GM18861 (cell line): ENCODE data around the gene CCND1.
A peak's percentile ranks its signal among the peaks of the same experiment; 100 is the strongest.

Experiments used
- ATAC-seq: cut with Tn5 transposase; IDR thresholded peaks from one replicate; pipeline ENCODE4 v1.9.1; 2021; ENCODE audit not compliant: unreplicated experiment

The CCND1 gene

DNA sequence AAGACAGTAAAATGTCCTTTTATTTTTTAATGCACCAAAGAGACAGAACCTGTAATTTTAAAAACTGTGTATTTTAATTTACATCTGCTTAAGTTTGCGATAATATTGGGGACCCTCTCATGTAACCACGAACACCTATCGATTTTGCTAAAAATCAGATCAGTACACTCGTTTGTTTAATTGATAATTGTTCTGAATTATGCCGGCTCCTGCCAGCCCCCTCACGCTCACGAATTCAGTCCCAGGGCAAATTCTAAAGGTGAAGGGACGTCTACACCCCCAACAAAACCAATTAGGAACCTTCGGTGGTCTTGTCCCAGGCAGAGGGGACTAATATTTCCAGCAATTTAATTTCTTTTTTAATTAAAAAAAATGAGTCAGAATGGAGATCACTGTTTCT, 1.1 kb upstream of the CCND1 start:
- no peak for ATAC-seq

DNA sequence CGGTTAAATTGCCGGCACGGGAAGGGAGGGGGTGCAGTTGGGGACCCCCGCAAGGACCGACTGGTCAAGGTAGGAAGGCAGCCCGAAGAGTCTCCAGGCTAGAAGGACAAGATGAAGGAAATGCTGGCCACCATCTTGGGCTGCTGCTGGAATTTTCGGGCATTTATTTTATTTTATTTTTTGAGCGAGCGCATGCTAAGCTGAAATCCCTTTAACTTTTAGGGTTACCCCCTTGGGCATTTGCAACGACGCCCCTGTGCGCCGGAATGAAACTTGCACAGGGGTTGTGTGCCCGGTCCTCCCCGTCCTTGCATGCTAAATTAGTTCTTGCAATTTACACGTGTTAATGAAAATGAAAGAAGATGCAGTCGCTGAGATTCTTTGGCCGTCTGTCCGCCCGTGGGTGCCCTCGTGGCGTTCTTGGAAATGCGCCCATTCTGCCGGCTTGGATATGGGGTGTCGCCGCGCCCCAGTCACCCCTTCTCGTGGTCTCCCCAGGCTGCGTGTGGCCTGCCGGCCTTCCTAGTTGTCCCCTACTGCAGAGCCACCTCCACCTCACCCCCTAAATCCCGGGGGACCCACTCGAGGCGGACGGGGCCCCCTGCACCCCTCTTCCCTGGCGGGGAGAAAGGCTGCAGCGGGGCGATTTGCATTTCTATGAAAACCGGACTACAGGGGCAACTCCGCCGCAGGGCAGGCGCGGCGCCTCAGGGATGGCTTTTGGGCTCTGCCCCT, 529 bp upstream of the CCND1 start:
- no peak for ATAC-seq

DNA sequence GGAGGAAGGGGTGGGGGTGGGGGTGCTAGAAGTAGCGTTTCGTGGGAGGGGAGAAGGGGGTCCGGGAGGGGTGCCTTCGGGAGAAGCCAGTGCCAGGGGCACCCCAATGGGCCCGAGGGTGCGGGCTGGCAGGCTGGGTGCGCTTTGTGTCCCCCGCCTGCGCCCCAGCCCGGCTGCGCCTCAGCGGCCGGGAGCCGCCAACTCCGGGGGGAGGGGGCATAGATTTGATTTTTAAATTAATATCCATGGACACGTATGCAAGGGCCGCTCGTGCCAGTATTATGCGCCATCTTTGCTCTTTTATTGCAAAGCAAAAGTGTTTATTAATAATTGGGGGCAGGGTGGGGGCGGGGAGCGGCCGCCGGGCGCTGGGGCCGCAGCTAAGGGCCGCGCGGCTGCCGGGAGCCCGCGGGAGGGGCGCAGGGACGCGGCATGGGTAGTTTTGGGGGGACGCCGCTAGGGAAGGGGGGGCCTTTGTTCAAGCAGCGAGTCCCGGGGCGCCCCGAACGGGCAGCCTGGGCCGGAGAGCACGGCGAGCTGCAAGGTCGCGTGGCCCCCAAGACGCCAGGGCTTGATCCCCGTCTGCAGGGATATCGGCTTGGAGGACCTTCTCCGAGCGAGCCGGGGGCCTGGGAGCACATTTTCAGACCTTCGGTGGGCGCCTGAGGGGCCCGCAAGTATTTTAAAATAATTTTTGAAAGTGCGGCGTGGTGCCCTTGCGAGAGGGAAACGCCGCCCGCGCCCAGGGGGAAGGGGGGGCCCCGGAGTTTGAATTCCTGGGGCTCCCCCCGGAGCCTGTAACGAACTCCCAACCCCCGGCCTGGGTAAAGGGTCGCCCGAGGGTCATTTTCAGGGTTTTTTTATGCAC, 959 bp downstream of the CCND1 start:
- ATAC-seq = no peak

DNA sequence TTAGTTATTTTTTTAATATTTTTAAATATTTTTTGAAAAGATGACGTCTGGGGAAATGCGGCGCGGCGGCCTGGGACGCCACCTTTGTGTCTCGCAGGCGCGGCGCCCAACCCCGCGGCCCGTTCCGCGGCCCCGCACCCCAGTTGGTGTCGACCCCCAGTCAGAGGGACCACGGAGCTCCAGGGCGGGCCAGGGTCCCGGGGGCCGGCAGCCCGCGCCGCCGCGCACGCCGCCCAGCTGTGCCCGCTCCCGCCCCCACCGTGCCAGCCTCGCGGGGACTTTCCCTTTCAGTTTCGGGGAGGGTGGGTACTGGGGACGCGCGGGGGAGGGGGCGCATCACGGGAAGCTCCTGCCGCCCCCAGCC, 1.6 kb downstream of the CCND1 start:
- ATAC-seq = no peak

DNA sequence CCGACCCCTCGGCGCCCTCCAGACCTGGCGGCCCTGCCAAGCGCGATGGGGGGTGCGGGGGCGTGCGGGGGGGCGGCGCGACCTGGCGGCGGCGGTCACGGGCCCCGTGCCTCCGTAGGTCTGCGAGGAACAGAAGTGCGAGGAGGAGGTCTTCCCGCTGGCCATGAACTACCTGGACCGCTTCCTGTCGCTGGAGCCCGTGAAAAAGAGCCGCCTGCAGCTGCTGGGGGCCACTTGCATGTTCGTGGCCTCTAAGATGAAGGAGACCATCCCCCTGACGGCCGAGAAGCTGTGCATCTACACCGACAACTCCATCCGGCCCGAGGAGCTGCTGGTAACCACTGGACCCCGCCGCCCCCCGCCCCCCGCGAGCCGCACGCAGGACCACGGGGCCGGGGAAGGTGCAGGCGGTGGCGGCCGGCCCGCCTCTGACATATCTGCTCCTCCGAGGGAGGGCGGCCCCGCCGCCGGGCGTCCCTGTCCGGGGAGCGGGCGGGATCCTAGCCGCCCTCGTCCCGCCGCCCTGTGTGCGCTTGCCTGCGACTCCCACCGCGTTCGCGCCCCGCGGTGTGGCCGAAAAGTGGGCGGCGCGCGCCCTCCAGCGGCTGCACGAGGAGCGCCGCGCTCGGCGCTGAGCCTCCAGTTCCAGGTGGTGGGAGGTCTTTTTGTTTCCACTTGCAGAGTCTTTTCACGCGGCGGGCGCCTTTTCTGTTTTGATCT, 2.1 kb downstream of the CCND1 start:
- peak; percentile 47 for ATAC-seq

DNA sequence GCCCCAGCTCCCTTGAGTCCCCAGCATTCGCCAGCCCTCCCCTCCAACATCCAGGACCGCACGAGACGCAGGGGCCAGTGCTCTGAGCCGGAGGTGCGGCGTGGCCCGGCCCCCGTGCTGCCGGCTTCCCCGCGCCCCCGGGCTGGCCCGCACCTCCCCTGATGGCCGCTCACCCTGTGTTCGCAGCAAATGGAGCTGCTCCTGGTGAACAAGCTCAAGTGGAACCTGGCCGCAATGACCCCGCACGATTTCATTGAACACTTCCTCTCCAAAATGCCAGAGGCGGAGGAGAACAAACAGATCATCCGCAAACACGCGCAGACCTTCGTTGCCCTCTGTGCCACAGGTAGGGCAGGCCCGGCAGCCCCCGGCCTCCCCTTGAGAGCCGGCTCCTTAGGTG, 2.7 kb downstream of the CCND1 start:
- no peak for ATAC-seq

DNA sequence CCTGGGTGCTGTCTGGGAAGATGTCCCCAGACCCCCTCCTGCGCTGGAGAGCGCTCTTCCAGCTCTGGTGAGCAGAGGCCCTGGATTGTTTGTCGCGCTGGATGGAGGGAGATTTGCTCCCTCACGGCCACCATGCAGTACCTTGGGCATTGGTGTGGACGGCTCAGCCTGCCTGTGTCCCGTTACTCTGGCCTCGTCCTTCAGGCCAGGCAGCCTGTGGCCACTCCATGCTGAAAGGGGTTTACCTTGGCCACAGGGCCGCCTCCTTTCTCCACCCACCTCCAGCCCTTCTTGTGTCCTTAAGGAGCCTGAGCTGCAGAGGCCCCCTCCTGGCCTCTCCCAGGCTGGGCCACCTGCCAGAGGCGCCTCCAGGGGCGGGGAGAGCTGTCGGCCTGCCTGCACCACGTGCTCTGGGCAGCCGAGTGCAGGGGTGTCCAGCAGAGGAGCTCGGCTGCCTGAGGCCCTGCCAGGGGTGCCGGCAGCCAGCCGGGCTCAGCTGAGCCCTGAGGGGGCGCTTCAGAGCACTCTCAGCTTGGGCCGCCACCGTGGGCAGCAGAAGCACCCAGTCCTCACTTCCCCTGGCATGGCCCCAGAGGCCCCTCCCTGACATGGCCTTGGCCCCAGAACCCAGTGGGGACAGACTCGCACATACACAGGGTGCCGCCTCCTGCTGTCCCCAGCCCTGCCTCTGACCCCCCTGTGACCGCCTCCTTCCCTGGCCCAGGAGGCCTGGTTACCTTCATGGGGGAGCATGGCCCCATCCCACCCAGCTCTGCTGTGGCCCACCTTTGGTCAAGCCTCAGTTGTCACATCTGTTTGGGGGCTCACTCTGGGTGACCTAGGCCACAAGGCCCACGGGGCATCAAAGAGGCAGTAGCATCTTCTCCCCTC, 3.4 kb downstream of the CCND1 start:
- no peak for ATAC-seq

DNA sequence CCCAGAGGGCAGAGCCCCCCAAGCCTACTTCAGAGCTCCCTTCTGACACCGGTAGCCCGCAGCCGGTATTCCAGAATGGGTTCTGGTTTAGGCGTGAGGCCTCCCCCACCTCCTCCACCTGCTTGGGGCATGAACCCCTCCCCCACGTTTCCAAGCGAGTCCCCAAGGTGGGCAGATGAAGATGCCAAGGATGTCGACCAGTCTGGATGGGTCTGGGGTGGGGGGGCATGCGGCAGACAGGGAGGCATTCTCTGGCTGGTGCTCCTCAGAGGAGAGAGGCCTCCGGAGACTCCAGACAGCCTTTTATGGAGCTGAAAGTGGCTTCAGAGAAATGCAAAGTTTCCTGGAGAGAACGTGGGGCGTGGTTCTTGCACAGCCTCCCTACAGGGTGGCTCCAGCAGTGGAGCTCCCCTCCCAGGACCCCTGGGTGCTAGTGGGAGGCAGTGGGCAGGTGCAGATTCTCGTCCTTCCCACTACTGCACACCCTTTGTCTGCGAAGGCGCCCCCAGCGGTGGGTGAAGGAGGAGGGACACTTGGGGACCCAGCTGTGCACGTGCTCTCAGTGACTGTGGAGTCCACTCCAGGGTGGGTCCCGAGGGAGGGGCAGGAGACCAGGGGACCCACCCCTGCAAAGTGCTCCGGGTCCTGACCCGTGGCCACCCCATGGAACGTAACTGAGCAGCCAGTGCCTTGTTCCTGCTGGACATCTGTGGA, 4.2 kb downstream of the CCND1 start:
- ATAC-seq = no peak

DNA sequence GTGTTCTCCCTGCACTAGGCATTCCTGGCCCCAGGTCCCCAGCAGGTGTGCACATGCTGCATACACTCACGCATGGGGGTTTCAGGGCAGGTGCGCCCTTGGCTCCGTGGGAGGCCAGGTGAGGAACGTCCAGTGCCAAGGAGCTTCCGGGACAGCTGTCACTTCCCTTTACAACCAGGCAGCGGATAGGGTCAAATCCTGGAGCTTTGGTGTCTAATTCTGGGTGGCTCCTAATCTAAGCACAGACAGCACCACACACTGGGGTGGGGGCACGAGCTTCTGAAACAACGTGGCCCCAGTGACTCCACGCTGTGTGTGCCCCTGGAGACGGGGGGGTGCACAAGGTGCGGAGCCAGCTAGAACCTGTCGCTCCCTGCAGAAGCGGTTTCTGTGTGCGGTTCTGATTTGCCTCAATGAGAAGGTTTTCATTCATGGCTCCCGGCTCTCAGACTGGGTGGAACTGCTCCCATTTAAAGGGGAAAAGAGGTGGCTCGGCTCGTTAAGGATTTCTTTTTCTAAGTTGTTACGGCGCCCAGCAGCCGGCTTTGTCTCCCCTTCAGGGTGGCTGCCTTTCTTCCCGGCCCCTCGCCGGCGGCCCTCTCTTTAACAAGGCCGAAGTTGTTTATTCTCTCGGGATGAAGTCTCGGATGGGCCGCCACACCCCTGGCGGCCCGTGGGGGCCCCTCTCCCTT, 5.0 kb downstream of the CCND1 start:
- no peak for ATAC-seq

DNA sequence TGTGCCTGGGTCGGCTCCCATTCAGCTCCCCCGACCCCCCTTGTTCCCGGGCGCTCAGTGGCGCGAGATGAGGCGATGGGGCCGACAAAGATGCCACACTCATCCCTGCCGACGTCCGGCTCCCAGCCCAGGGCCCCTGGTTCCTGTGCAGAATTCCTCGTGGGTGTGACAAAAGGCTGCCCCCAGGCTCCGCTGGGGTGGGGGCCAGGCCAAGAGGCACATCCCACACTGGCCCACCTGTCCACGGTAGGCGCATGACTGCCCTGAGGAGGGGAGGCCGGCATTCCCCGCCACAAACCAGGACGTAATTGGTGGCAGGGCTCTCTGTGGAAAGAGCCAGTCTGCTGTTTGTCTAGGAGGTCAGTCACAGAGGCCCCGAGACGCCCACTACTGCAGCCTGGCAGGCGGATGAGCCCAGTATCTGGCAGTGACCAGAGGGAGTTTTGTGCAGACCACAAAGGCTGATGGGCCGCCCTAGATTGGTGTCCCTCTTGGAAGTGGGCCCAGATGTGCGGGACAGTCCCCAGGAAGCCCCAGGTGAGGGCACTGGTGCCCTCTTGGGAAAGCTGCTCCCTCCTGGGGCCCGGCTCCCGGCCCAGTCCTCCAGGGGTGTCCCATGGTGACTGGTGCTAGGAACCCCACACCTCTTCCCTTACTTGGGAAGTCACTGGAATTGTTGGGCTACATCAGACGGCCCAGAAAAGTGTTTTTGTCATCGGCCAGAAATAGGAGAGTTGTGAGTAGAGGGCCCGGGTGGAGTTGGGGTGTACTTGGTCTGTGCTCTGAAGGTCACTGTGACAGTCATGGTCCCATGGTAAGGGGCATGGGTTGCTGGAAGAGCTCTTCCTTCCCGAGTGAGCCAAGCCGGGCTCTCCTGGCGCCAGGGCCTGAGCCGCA, 5.8 kb downstream of the CCND1 start:
- no peak for ATAC-seq

DNA sequence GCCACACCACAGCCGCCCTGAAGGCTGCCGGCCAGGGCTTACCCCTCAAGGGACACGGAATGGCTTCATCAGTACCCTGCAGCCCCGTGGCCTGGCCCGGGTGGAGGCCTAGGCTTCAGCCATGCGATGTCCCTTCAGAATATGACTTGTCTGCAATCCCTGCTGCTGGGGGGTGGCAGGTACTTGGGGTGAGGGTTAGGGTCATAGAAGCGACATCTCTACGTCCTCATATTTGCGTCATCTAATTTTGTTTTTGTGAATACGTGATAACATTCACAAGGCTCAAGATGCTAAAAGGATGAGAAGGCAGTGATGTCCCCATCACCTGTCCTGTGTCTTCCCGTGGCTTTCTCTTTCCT, 6.4 kb downstream of the CCND1 start:
- ATAC-seq = no peak

DNA sequence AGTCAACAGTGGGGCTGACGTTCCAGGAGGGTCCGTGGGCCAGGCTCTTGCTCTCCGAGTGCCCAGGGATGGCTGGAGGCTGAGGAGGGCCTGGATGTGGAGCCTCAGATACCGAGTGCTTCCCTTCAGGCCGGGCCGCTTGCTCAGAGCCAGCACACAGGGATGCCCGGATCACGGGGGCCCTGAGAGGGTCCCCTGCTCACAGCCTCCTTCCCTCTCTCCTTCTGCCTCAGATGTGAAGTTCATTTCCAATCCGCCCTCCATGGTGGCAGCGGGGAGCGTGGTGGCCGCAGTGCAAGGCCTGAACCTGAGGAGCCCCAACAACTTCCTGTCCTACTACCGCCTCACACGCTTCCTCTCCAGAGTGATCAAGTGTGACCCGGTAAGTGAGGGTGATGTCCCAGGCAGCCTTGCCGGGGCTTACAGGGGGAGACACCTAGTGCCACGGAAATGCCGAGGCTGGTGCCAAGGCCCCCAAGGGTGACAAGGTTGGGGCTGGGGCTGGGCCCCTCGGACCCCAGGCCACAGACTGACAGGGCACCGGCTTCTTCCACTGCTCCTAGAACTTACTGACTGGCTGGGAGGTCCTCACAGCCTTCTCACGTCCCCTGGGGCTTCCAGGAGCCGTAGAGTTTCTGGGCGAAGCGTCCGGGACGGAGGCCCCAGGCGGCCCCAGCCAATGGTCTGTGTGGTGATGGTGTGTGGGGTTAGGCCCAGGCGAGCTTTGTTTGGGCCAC, 7.0 kb downstream of the CCND1 start:
- ATAC-seq = no peak

DNA sequence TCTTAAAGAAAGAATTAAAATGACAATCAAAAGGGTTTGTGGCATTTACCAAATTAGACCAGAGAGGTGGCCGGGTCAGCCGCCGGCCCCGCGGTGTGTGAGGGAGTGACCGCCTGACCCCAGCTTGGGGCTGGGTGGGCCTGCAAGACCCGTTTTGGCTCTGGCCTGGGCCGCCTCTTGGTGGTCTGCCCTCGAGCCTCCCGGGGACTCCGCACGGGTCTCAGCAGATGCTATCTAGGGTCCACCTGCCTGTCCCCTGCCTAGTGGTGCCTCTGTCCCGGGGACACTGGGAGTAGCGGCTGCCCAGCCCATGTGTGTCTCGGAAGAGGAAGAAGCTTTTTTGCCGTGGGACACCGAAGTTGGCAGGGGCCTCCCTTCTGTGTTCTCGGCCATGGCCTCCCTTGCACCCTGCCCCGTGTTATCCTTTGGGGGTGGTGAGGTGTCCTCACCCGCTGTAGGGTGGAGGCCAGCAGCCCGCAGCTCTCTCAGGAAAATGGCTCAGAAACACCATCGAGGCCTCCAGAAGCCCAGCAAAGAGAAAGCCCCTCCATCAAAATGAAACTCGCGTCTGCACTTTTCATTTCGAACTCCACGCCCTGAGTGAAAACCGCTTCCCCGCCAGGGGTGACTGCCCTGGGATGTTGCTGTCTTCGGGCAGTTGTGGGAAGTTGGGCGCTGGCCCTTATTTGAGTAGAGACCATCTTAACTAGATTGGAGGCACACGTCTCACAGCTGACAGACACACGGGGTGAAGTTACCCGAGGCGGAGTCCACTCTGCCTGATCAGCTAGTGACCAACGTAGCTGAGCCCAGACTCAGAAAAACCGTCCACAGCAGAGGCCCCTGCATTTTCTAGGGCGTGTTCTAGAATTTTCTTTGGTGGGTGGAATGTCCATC, 8.0 kb downstream of the CCND1 start:
- no peak for ATAC-seq

DNA sequence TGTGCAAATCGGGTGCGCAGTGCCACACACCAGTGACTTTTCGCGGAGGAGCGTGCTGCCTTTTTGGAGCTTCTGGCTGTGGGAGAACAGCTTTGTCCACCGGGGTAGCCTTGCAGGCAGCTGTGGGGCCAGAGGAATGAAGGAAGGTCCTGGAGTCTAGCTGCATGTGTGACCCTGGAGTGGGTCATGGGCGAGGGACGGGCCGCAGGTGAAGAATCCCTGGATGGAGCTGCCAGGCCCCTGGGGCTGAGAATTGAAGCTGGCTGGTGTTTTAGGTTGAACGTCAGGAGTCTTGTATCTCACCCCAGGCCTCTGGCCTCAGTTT, 8.6 kb downstream of the CCND1 start:
- ATAC-seq = no peak

DNA sequence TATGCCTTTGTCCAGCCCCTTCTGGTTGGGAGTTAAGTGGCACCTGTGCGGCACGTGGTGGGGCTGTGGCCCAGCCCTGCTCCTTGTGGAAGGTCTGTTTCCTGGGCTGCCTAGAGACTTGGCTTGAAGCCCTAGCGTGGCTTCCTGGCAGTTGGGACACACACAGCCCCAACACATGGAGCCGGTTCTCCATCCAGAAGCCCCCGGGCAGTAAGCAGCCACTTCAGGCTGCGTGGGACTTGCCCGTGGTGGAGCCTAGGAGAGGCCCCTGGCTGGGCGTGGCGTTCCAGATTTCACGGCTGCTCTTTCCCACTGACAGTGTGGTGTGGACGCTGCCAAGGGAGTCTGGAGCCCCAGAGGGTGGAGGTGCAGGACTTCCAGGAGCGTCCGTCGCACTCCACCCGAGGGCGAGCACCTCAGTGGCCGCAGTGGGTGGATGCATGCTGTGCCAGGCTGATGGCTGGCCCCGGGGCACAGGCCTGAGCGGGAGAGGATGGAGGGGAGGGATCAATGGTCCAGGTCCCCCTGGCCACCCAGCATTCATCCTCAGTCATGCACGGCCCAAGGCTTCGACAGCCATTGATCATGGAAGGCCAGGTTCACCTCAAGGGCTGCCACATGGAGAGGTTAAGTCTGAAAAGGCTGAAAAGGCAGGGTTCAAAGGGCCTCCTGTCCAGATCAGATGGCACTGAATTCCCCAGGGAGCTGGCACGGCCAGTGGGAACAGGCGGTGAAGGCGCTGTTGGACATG, 9.3 kb downstream of the CCND1 start:
- no peak for ATAC-seq

DNA sequence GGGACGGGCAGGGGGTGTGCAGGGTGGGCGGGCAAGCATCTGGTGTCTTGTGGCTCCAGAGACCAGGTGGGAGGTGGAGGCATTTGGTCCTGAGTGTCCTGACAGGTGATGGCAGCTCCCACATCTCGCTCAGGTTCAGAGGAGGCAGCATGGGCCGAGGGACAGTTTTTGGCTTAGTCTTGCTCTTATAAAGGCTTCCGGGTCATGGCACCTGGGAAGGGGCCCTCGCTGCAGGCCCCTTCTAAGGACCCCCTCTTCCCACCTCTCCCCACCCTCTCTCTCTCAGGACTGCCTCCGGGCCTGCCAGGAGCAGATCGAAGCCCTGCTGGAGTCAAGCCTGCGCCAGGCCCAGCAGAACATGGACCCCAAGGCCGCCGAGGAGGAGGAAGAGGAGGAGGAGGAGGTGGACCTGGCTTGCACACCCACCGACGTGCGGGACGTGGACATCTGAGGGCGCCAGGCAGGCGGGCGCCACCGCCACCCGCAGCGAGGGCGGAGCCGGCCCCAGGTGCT, 9.9 kb downstream of the CCND1 start:
- ATAC-seq = no peak
